ENCODE measurements around the gene NCR2.

- TF ChIP-seq EZH2 (IDR thresholded peaks at IDR 0.05) (no peak), POLR2AphosphoS5 (IDR thresholded peaks at IDR 0.05; ENCODE audit: borderline replicate concordance, low read depth, low read length) (no peak), FOXP2 (optimal IDR thresholded peaks at IDR 0.05; ENCODE audit: control extremely low read depth, extremely low read length, insufficient read depth) (no peak)
Observed at GRCh38 chr6:41335296-41335695, at the start of gene NCR2.

Measured in SK-N-MC (cell line).